Colonic mucosa (tissue), 4 donors: ENCODE measurements around the gene UBE2O. TPM values are rescaled to one million over a fixed set of nuclear protein-coding genes. Genes with fewer than 3 reads are reported as not detected.

Experiments
- DNase-seq: peaks from one replicate; pipeline ENCODE4 v3.0.0-alpha.2; 2020
- H3K27ac ChIP-seq: fragments of 200-600 bp; one replicate; pipeline ENCODE4 v1.8.0; 2021
- H3K27me3 ChIP-seq: fragments of 200-600 bp; one replicate; pipeline ENCODE4 v1.8.0; 2021
- H3K36me3 ChIP-seq: fragments of 200-600 bp; one replicate; pipeline ENCODE4 v1.8.0; 2021
- H3K4me1 ChIP-seq: fragments of 200-600 bp; one replicate; pipeline ENCODE4 v1.8.0; 2021; ENCODE audit warnings: mild to moderate bottlenecking
- H3K4me3 ChIP-seq: fragments of 200-600 bp; one replicate; pipeline ENCODE4 v1.8.0; 2021
- H3K9ac ChIP-seq, 2 donors: one replicate each; pipeline ENCODE4 v1.7.0; 2013; ENCODE audit warnings: control low read depth in 2 of 2, low read depth in 2 of 2, low read length in 2 of 2
- H3K9me3 ChIP-seq: fragments of 200-600 bp; one replicate; pipeline ENCODE4 v1.8.0; 2021
- CTCF ChIP-seq: fragments of 200-600 bp; IDR thresholded peaks from one replicate; pipeline ENCODE4 v1.8.0; 2022; ENCODE audit warnings: antibody characterized with exemption, mild to moderate bottlenecking
- intact Hi-C: fragments of 100-400 bp; cut with DNase I; formaldehyde crosslinking; loops from one replicate; pipeline ENCODE4 v1.14.1; 2022
- total RNA-seq, 2 donors: library from RNA; stranded (reverse); fragmentation: NEBNext Ultra II Directional in 1 of 2; extraction: Animal tissue kit (Norgen Biotek cat#: 25700) in 1 of 2; gene quantifications; one replicate each; pipeline ENCODE4 v1.2.1, GENCODE V29; 2021
- donor health status: healthy.
- donor health status: DM: no; HTN: no; CAD: no.
- donor health status: DM: no; HTN: no; CAD: no.

UBE2O gene
- total RNA-seq, 2 donors from 2014 or later: 17.5 to 25.2 TPM

GRCh38 chr17:76445697-76446448 lies 7.1 kb downstream of the UBE2O start:
- no peaks in the 10 kb centered on the region for H3K4me1 ChIP-seq
- DNase-seq: no peak
- H3K36me3 ChIP-seq: no peaks in the 10 kb centered on the region
- no peak overlapping the region for H3K27ac ChIP-seq
- no peak overlapping the region for H3K9ac ChIP-seq
- intact Hi-C loops: no loop called here
- H3K9me3 ChIP-seq: no peaks in the 10 kb centered on the region
- TF ChIP-seq CTCF: no peak
- H3K27me3 ChIP-seq: no peaks in the 10 kb centered on the region
- no peak overlapping the region for H3K4me3 ChIP-seq

- H3K36me3 ChIP-seq: no peaks in the 10 kb centered on the region
- intact Hi-C loops: no loop called here
- no peak overlapping the region for H3K9ac ChIP-seq
Measured at GRCh38 chr17:76444518-76445311, 8.2 kb downstream of the UBE2O start.

GRCh38 chr17:76442341-76443338 lies 10.3 kb downstream of the UBE2O start:
- no peak for DNase-seq

More at GRCh38 chr17:76444518-76445311, 8.2 kb downstream of the UBE2O start:
- Histone ChIP-seq H3K4me1 (no peaks in the 10 kb centered on the region), H3K9me3 (no peaks in the 10 kb centered on the region), H3K27me3 (no peaks in the 10 kb centered on the region), H3K27ac (no peak overlapping the region), H3K4me3 (no peak overlapping the region)
- TF ChIP-seq CTCF: no peak
- DNase-seq: no peak

GRCh38 chr17:76441686-76442340 lies 11.1 kb downstream of the UBE2O start:
- Histone ChIP-seq H3K27me3 (no peaks in the 10 kb centered on the region), H3K4me3 (no peak overlapping the region), H3K9ac (no peak overlapping the region), H3K36me3 (no peaks in the 10 kb centered on the region), H3K4me1 (no peaks in the 10 kb centered on the region), H3K27ac (no peak overlapping the region), H3K9me3 (no peaks in the 10 kb centered on the region)
- intact Hi-C loops: no loop called here
- no peak for DNase-seq
- TF ChIP-seq CTCF: no peak

More at GRCh38 chr17:76442341-76443338, 10.3 kb downstream of the UBE2O start:
- Histone ChIP-seq H3K36me3 (no peaks in the 10 kb centered on the region), H3K4me1 (no peaks in the 10 kb centered on the region), H3K9me3 (no peaks in the 10 kb centered on the region), H3K9ac (no peak overlapping the region), H3K4me3 (no peak overlapping the region), H3K27ac (no peak overlapping the region), H3K27me3 (no peaks in the 10 kb centered on the region)
- TF ChIP-seq CTCF: no peak
- intact Hi-C loops: no loop called here
